GM12878 (cell line): ENCODE results near the gene SAGE1.

Experiments used
- CTCF ChIP-seq, 3 experiments: IDR thresholded peaks in 2 of 3; conservative IDR thresholded peaks in 1 of 3; 2 replicates each; pipeline ENCODE4 v1.5.1; 2011; ENCODE audit warnings: low read depth in 3 of 3, low read length in 3 of 3, mild to moderate bottlenecking in 3 of 3, control low read depth in 2 of 3, moderate library complexity in 2 of 3, inconsistent platforms in 1 of 3, mixed read lengths in 1 of 3; ENCODE audit not compliant: control insufficient read depth in 2 of 3, insufficient read depth in 1 of 3; ENCODE audit errors: extremely low read depth in 1 of 3
- ZNF274 ChIP-seq: IDR thresholded peaks from one replicate; pipeline ENCODE4 v1.8.0; 2011; ENCODE audit not compliant: insufficient read length, insufficient read depth

GRCh38 chrX:135951291-135951690 lies 57.8 kb downstream of the SAGE1 start:
- TF ChIP-seq ZNF274 = no peak
- no peak for TF ChIP-seq CTCF (IDR thresholded peaks at IDR 0.05 in 2 of 3, conservative IDR thresholded peaks at IDR 0.05 in 1 of 3; ENCODE audit: control insufficient read depth in 2 of 3, extremely low read depth in 1 of 3, insufficient read depth in 1 of 3, low read depth in 3 of 3, low read length in 3 of 3)
